ENCODE results near the gene GRHL3. TPM values are rescaled to one million over a fixed set of nuclear protein-coding genes. Genes with fewer than 3 reads are reported as not detected.

The GRHL3 gene
- total RNA-seq, 1 donor from 2014 or later: not detected

DNA sequence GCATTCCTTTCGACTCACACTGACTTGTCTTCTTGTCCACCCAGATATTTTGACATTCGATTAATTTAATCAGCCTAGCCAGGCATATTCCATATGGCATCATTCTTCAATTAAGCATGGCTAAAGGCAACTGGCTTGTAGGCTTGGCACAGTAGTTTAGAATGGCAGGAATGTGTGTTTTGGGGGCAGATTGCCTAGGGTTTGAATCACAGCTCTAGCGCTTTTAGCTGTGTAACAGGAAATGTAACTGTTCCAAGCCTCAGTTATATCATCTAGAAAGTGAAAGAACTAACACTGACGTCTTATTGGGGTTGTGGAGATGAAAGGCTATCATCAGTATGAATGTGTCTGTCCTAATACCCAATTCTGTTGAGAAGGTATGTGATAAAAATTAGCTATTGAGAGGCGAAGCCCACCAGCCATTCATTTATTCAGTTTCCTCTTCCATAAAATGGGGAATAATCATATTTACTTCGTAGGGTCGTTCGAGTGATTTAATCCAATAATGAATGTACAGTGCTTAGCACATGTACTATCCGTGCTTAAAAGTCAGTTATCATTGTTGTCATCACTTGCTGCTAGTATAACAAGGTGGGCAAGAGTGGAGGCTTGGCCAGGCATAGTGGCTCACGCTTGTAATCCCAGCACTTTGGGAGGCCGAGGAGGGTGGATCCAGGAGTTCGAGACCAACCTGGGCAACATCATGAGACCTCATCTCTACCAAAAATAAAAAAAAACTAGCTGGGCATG, 41.6 kb upstream of the GRHL3 start:
- H3K36me3 ChIP-seq: no peaks in the 10 kb centered on the region
- no peak for DNase-seq
- H3K4me1 ChIP-seq: no peaks in the 10 kb centered on the region
- no peak overlapping the region for H3K4me3 ChIP-seq
- no peak overlapping the region for H3K27ac ChIP-seq (replicated peaks)
- peaks cover 42% of the 10 kb centered on the region for H3K27me3 ChIP-seq (ENCODE audit: low read depth)
- intact Hi-C loops (cut with micrococcal nuclease): no loop called here
- TF ChIP-seq, protein P1, sequence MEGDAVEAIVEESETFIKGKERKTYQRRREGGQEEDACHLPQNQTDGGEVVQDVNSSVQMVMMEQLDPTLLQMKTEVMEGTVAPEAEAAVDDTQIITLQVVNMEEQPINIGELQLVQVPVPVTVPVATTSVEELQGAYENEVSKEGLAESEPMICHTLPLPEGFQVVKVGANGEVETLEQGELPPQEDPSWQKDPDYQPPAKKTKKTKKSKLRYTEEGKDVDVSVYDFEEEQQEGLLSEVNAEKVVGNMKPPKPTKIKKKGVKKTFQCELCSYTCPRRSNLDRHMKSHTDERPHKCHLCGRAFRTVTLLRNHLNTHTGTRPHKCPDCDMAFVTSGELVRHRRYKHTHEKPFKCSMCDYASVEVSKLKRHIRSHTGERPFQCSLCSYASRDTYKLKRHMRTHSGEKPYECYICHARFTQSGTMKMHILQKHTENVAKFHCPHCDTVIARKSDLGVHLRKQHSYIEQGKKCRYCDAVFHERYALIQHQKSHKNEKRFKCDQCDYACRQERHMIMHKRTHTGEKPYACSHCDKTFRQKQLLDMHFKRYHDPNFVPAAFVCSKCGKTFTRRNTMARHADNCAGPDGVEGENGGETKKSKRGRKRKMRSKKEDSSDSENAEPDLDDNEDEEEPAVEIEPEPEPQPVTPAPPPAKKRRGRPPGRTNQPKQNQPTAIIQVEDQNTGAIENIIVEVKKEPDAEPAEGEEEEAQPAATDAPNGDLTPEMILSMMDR (IDR thresholded peaks at IDR 0.05; ENCODE audit: borderline replicate concordance): no peak
- peaks cover 4% of the 10 kb centered on the region for H3K9me3 ChIP-seq (replicated peaks)

DNA sequence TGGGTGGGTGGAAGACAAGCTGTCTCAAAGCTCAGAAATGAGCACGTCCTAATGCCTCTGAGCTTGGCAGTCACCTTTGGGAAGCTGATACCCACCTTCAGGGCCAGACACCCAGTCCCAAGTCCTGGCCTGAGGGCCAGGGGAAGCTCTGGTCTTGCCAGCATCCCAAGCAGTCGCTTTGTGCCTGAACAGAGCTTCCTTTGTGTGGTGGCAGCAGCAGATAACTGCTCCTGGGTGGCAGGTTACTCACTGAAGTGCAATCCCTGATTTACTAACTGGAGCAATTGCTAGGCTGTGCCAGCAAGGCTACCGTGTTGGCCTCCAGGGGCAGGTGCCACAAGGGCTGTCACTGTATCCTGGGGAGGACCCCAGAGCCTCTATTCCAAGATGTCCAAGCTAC, 40.4 kb upstream of the GRHL3 start:
- Histone ChIP-seq H3K27me3 (ENCODE audit: low read depth) (peaks cover 41% of the 10 kb centered on the region), H3K36me3 (no peaks in the 10 kb centered on the region), H3K4me3 (no peak overlapping the region), H3K4me1 (peaks cover 6% of the 10 kb centered on the region), H3K27ac (replicated peaks) (no peak overlapping the region), H3K9me3 (replicated peaks) (no peaks in the 10 kb centered on the region)
- no peak for DNase-seq
- intact Hi-C loops (cut with micrococcal nuclease): no loop called here
- TF ChIP-seq, protein P1 (IDR thresholded peaks at IDR 0.05; ENCODE audit: borderline replicate concordance): no peak

DNA sequence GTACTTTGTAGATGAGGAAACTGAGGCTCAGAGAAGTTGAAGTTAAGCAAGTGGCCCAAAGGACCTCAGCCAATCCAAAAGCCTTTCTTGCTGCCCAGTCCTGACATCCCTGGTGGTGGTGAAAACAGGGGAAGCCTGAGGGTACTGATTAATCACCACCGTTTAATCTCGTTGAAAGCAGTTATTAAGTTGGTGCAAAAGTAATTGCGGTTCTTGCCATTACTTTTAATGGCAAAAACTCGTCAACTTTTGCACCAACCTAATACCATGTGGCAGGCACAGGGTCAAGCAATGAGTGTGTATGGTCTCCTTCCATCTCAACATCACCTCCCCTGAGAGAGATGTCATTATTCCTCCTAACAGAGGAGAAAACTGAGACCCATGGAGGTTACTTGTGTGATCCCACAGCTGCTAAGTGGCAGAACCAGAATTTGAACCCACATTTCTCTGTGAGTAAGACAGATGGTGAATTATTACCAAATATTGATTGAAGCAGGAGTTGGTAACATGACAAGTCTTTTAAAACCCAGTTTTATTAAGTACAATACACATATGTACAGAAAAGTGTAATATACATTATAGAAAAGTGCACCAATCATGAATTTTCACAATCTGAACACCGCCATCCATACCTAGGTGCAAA, 39.4 kb upstream of the GRHL3 start:
- intact Hi-C loops (cut with micrococcal nuclease): no loop called here
- Histone ChIP-seq H3K4me1 (peaks cover 11% of the 10 kb centered on the region), H3K36me3 (no peaks in the 10 kb centered on the region), H3K27ac (replicated peaks) (no peak overlapping the region), H3K4me3 (no peak overlapping the region), H3K9me3 (replicated peaks) (no peaks in the 10 kb centered on the region), H3K27me3 (ENCODE audit: low read depth) (peaks cover 31% of the 10 kb centered on the region)
- TF ChIP-seq, protein P1 (IDR thresholded peaks at IDR 0.05; ENCODE audit: borderline replicate concordance): no peak
- no peak for DNase-seq

DNA sequence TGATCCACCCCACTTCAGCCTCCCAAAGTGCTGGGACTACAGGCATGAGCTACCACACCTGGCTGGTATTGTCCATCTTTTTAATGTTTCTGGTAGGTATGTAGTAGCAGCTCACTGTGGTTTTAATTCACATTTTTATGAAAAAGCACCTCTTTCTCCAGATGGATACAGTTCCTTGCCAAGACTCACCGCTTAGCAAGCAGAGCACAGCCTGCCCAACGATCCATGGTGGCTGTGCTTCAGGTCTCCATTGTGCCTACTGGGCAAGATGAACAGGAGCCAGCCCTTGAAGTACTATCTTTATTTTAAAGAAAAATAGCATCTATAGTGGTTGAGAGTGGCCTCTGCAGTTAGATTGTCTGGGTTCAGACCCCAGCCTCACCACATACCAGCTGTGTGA, 37.6 kb upstream of the GRHL3 start:
- no peak for DNase-seq
- H3K4me3 ChIP-seq: no peak overlapping the region
- peaks cover 11% of the 10 kb centered on the region for H3K4me1 ChIP-seq
- H3K27ac ChIP-seq (replicated peaks): no peak overlapping the region
- peaks cover 16% of the 10 kb centered on the region for H3K27me3 ChIP-seq (ENCODE audit: low read depth)
- no peaks in the 10 kb centered on the region for H3K36me3 ChIP-seq
- intact Hi-C loops (cut with micrococcal nuclease): no loop called here
- H3K9me3 ChIP-seq (replicated peaks): no peaks in the 10 kb centered on the region
- TF ChIP-seq, protein P1 (IDR thresholded peaks at IDR 0.05; ENCODE audit: borderline replicate concordance): no peak

DNA sequence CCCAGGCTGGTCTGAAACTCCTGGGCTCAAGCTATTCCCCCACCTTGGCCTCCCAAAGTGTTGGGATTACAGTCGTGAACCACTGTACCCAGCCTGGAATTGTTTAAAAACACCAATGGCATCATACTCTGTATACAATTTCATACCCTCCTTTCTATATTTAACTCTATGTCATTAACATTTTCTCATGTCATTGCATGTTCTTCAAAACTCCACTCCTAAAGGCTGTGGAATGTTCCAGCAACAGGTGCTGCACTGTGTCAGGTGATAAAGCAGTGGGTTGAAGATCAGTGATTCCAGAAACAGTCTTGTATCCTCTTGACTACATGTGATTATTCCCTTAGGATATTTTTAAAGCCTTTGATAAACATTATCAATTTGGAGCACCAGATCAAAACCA, 36.7 kb upstream of the GRHL3 start:
- TF ChIP-seq, protein P1 (IDR thresholded peaks at IDR 0.05; ENCODE audit: borderline replicate concordance): no peak
- DNase-seq: no peak
- H3K27me3 ChIP-seq (ENCODE audit: low read depth): peaks cover 10% of the 10 kb centered on the region
- H3K9me3 ChIP-seq (replicated peaks): no peaks in the 10 kb centered on the region
- peaks cover 11% of the 10 kb centered on the region for H3K4me1 ChIP-seq
- no peaks in the 10 kb centered on the region for H3K36me3 ChIP-seq
- H3K4me3 ChIP-seq: no peak overlapping the region
- H3K27ac ChIP-seq (replicated peaks): no peak overlapping the region
- intact Hi-C loops (cut with micrococcal nuclease): no loop called here

All from left ventricle myocardium inferior (tissue), 1 donor.